Esophagus (tissue), 2 donors: Measurements from ENCODE around the gene SF3B2. TPM values are rescaled to one million over a fixed set of nuclear protein-coding genes. Genes with fewer than 3 reads are reported as not detected.
"Not testable (repeated sequence)": the region's sequence is repeated elsewhere in the genome, so short reads cannot be mapped to it uniquely, and the experiment has no call there.

Experiments
- H3K27ac ChIP-seq, 2 donors: one replicate each; pipeline ENCODE4 v1.5.1; 2013; ENCODE audit warnings: low read depth in 2 of 2, mild to moderate bottlenecking in 2 of 2, inconsistent platforms in 1 of 2, low read length in 1 of 2, moderate library complexity in 1 of 2
- H3K27me3 ChIP-seq, 2 donors: one replicate each; pipeline ENCODE4 v1.6.1; 2013; ENCODE audit warnings: low read length in 2 of 2, control low read depth in 1 of 2, mild to moderate bottlenecking in 1 of 2; ENCODE audit not compliant: insufficient read depth in 2 of 2, control insufficient read depth in 1 of 2
- H3K36me3 ChIP-seq, 2 donors: one replicate each; pipeline ENCODE4 v1.6.1; 2013; ENCODE audit warnings: low read length in 1 of 2; ENCODE audit not compliant: control insufficient read depth in 2 of 2, insufficient read depth in 2 of 2
- H3K4me1 ChIP-seq, 2 donors: one replicate each; pipeline ENCODE4 v1.6.1; 2013; ENCODE audit warnings: low read length in 1 of 2; ENCODE audit not compliant: control insufficient read depth in 2 of 2, insufficient read depth in 2 of 2
- H3K4me3 ChIP-seq, 2 donors: one replicate each; pipeline ENCODE4 v1.5.1; 2013; ENCODE audit warnings: low read length in 2 of 2, mild to moderate bottlenecking in 2 of 2, low read depth in 1 of 2, moderate library complexity in 1 of 2
- H3K9me3 ChIP-seq, 2 donors: one replicate each; pipeline ENCODE4 v1.6.1; 2013; ENCODE audit warnings: mild to moderate bottlenecking in 2 of 2, low read depth in 1 of 2, low read length in 1 of 2, moderate library complexity in 1 of 2; ENCODE audit not compliant: control insufficient read depth in 2 of 2, insufficient read depth in 1 of 2
- WGBS, 2 donors: extraction: QIAGEN DNeasy Blood & Tissue Kit; methylation state at CpG; one replicate each; pipeline ENCODE4 v1.1.7; 2013; 5-methylcytosine and 5-hydroxymethylcytosine counted together
- polyA plus RNA-seq, 2 donors: library from polyadenylated mRNA; stranded (reverse); fragments of 200-250 nt; gene quantifications; one replicate each; pipeline ENCODE4 v1.2.3, GENCODE V29; 2013
- donor health status: healthy with polysubstance abuse.
- donor health status: Bipolar disorder and iron deficiency.

Gene SF3B2
- polyA plus RNA-seq, 2 donors = 61.9 to 80.2 TPM

DNA sequence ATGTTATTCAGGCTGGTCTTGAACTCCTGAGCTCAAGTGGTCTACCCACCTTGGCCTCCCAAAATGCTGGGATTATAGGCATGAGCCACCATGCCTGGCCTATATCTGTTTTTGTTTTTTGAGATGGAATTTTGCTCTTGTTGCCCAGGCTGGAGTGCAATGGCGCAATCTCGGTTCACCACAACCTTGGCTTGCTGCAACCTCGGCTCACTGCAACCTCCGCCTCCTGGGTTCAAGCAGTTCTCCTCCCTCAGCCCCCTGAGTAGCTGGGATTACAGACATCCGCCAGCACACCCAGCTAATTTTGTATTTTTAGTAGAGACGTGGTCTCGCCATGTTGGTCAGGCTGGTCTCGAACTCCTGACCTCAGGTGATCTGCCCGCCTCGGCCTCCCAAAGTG lies 47.6 kb downstream of the SF3B2 start:
- not testable (repeated sequence) for H3K27ac ChIP-seq, H3K4me1 ChIP-seq, H3K4me3 ChIP-seq, H3K36me3 ChIP-seq, H3K27me3 ChIP-seq, H3K9me3 ChIP-seq
- WGBS, 2 donors = 94% methylated on average over 10 of the region's 10 CpGs

DNA sequence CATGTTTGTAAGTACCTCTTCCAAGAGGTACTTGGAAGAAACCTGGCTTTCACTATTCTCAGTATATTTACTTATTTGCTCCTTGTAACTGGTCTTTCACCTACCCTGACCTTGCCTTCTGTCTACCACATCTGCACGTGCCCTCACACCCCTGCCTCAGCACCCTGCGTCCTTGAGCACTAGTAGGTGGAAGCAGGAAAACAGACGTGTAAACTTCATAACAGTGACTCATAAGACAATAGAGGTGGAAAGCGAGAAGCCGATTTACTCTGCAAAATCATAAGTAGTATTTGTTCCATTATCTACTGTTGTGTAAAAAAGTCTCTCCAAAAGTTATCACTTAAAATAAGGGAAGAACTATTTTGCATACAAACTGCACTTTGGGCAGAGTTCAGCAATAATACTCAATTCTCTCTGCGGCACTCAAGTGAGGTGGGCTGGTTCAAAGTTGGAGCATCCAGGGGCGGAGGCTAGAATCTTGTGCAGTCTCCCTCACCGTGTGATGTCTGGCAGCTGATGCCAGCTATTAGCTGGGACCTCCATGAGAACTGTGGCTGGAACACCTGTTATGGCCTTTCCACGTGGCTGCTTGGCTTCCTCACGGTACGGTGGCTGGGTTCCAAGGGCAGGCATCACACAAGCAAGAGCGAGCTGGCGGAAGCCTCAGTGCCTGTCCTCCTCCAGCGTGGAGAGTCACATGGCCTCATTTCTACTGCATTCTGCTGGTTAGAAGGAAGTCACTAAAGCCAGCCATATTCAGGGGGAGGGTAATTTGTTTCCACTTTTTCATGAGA lies 48.3 kb downstream of the SF3B2 start:
- 17 to 30% methylated on average over 14 of the region's 14 CpGs for WGBS, 2 donors
- peak overlapping the region in 1 of 2 donors; percentile 54 for H3K27ac ChIP-seq
- H3K4me3 ChIP-seq = no peak overlapping the region
- H3K27me3 ChIP-seq = no peaks in the 10 kb centered on the region
- H3K36me3 ChIP-seq = no peaks in the 10 kb centered on the region
- H3K4me1 ChIP-seq = peaks cover 0 to 3% of the 10 kb centered on the region in 2 donors
- no peaks in the 10 kb centered on the region for H3K9me3 ChIP-seq

DNA sequence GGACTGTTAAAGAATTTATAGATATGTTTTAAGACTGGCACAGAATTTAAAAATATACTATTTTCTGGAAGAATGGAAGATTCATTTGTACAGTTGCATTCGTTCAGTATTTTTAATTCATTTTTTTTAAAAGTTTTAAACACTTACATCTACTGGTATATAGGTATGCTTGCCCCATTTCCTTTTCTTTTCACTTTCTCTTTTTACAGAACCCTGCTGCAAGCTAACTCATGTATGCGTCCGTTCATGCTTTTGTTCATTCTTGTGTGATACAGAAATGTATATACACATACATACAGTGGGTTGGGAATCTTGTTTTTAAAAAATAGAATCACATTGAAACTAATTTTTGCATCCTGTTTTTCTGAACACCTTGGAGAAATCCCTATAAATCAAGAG lies 48.9 kb downstream of the SF3B2 start:
- Histone ChIP-seq H3K4me3 (no peak overlapping the region), H3K9me3 (no peaks in the 10 kb centered on the region), H3K27ac (no peak overlapping the region), H3K36me3 (no peaks in the 10 kb centered on the region), H3K4me1 (peaks cover 0 to 3% of the 10 kb centered on the region in 2 donors), H3K27me3 (no peaks in the 10 kb centered on the region)
- 64 to 73% methylated on average over 3 of the region's 3 CpGs for WGBS, 2 donors

DNA sequence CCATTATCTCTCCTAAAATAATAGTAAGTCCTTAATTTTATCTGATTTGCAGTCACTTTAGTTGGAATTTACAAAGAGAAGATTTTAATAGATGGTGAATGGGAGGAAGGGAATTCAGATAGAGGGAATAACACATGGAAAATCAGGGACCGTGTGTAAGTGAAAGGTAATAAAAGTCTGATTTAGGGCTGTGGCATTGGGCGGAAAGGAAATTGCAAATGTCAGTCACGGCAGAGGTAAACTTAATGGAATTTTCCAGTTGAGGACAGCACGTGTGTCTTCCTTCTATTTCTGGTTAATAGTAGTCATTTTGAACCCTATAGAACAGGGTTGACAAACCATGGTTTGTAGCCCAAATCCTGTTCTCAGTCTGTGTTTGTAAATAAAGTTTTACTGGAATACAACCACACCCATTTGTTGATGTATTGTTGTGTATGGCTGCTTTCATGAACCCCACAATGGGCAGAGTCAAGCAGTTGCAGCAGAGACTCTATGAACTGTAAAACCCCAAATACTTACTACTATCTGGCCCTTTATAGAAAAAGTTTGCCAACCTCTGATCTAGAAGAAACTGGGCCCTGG lies 52.0 kb downstream of the SF3B2 start:
- H3K4me3 ChIP-seq = no peak overlapping the region
- peaks cover 0 to 3% of the 10 kb centered on the region in 2 donors for H3K4me1 ChIP-seq
- no peaks in the 10 kb centered on the region for H3K9me3 ChIP-seq
- WGBS, 2 donors = 89 to 93% methylated on average over 4 of the region's 4 CpGs
- H3K27me3 ChIP-seq = no peaks in the 10 kb centered on the region
- H3K27ac ChIP-seq = no peak overlapping the region
- no peaks in the 10 kb centered on the region for H3K36me3 ChIP-seq

DNA sequence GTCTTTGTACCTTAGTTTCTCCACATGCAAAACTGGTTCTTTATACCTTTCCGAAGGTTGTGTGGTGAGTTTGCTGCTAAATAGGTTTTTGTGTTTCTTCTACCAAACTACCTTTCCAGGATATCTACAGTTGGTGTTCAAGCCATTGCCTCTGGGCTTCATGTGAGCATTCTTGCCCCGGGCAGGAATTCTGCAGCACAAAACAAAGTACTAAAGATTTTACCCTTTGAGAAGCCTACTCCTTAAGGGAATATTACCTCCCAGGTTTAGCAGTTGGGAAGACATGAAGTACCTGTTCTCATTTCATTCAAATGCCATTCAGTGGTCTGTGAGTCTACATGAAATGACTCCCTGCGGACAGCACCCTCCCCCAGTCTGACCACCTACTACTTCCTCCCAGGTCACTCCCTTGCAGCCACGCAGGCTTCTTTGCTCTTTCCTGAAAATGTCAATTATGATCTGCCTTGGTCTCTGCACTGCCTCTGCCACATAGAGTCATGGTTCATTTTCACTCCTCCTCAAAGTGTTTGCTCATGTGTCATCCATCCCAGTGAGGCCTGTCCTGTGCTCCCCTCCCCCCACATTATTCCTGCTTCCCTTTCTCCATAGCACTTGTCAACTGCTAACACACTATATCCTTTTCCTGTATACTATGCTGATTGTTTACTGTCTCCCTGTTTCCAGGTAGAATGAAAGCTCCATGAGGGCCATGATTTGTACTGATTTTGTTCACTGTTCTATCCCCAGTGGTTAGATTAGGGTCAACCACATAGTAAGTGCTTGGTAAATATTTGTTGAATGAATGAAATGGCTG lies 54.8 kb downstream of the SF3B2 start:
- 81 to 87% methylated on average over 4 of the region's 4 CpGs for WGBS, 2 donors

DNA sequence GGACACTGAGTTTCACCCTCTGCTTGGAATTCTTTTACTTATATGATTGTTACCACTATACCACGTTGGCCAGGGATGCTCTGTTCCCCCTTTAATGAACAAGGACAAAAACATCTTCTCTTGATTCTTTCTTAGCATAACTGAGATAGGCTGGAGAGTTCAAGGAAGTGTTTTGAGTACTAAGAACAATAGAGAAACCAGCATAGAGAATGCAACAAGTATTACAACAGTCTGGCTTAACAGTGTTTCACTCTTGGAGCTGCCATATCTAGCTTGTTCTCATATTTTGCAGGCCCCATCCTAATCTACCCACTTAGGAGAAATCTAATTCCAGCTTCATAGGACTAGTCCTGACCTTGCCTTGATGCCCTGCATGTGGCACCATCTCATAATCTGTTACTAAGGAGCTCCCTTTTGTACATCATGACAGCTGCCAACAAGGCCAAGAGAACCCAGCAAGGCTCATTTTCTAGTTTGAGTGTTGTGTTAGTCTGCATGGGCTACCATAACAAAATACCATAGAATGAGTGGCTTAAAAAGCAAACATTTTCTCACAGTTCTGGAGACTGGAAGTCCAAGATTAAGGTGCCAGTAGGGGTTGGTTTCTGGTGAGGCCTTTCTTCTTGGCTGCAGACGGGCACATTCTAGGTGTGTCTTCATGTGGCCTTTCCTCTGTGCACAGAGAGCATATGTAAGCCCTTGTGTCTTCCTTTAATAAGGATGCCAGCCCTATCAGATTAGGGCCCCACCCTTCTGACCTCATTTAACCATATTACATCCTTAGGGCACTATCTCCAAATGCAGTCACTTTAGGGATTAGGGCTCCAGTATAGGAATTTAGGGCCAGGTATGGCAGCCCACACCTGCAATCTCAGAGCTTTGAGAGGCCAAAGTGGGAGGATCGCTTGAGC lies 55.7 kb downstream of the SF3B2 start:
- Histone ChIP-seq H3K4me1 (peaks cover 6 to 8% of the 10 kb centered on the region in 2 donors), H3K27me3 (no peaks in the 10 kb centered on the region), H3K36me3 (no peaks in the 10 kb centered on the region), H3K4me3 (no peak overlapping the region), H3K27ac (no peak overlapping the region), H3K9me3 (no peaks in the 10 kb centered on the region)
- WGBS, 2 donors = 84 to 92% methylated on average over 3 of the region's 3 CpGs

More for the DNA sequence above, 54.8 kb downstream of the SF3B2 start:
- H3K27ac ChIP-seq = no peak overlapping the region
- no peaks in the 10 kb centered on the region for H3K9me3 ChIP-seq
- no peak overlapping the region for H3K4me3 ChIP-seq
- H3K27me3 ChIP-seq = no peaks in the 10 kb centered on the region
- no peaks in the 10 kb centered on the region for H3K36me3 ChIP-seq
- peaks cover 3 to 5% of the 10 kb centered on the region in 2 donors for H3K4me1 ChIP-seq

DNA sequence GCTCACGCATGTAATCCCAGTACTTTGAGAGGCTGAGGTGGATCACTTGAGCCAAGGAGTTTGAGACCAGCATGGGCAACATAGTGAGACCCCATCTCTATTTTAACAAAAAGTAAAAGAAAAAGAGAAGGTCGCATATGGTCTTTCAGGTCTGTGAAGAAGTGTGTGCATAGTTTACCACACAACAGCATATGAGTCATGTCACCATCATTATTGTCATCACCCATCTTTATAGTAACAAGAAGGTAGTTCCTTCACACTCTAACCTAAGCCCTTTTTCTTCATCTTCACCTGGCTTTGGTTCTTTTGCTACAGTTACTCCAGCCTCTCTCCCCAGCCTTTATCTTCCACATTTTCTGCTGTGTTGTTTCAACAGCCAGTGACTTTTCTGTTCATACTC lies 57.1 kb downstream of the SF3B2 start:
- Histone ChIP-seq H3K36me3 (no peaks in the 10 kb centered on the region), H3K4me3 (no peak overlapping the region), H3K27ac (no peak overlapping the region), H3K27me3 (no peaks in the 10 kb centered on the region), H3K9me3 (no peaks in the 10 kb centered on the region), H3K4me1 (peaks cover 6 to 8% of the 10 kb centered on the region in 2 donors)
- WGBS, 2 donors = 89 to 90% methylated on average over 2 of the region's 2 CpGs

DNA sequence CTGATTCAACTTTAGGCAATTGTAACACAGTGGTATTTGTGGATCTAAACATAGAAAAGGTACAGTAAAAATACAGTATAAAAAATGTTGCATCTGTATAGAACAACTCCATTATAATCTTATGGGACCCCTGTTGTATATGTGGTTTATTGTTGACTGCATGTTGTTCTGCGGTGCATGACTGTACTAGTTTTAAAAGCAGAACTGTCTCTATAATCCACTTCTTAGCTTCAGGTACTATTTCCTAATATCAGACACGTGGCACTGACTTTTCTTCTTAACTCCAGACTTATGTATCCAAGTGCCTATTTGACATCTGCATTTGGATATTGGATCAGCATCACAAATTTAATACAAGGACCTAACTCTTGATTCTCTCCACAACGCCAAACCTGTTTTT lies 59.0 kb downstream of the SF3B2 start:
- Histone ChIP-seq H3K27ac (no peak overlapping the region), H3K9me3 (no peaks in the 10 kb centered on the region), H3K4me3 (no peak overlapping the region), H3K36me3 (no peaks in the 10 kb centered on the region), H3K27me3 (no peaks in the 10 kb centered on the region), H3K4me1 (peaks cover 6 to 8% of the 10 kb centered on the region in 2 donors)
- WGBS, 2 donors = 57 to 71% methylated on average over 3 of the region's 3 CpGs

DNA sequence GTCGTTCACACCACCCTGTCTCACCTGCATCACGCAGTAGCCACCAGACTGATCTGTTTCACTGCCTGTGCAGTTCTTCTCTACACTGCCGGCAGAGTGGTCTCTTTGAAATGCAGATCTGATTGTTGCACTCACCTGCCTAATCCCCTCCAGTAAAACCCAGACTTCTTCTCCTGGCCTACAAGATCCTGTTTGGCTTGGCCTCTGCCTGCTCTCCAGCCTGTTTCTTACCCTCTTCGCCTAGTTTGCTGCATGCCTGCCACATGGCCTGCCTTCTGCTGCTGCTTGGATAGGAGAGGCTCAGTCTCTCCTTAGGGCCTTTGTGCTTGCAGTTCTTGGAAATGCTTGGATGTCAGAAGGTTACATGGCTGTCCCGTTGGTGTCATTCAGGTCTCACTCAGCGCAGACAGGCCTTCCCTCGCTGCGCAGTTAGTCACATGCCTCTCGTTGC lies 59.9 kb downstream of the SF3B2 start:
- Histone ChIP-seq H3K27me3 (no peaks in the 10 kb centered on the region), H3K4me3 (no peak overlapping the region), H3K36me3 (no peaks in the 10 kb centered on the region), H3K4me1 (peaks cover 6 to 8% of the 10 kb centered on the region in 2 donors), H3K27ac (no peak overlapping the region), H3K9me3 (no peaks in the 10 kb centered on the region)
- WGBS, 2 donors = 77% methylated on average over 9 of the region's 9 CpGs
